ENCODE measurements around the gene HES1. TPM values are rescaled to one million over a fixed set of nuclear protein-coding genes. Genes with fewer than 3 reads are reported as not detected.

Gene HES1
- total and polyA plus RNA-seq, 9 of the 15 experiments (the other 6 are each of a cell fraction or from before 2014, with no cell fraction given) = 3.4 to 37.0 (median 19.3) TPM

DNA sequence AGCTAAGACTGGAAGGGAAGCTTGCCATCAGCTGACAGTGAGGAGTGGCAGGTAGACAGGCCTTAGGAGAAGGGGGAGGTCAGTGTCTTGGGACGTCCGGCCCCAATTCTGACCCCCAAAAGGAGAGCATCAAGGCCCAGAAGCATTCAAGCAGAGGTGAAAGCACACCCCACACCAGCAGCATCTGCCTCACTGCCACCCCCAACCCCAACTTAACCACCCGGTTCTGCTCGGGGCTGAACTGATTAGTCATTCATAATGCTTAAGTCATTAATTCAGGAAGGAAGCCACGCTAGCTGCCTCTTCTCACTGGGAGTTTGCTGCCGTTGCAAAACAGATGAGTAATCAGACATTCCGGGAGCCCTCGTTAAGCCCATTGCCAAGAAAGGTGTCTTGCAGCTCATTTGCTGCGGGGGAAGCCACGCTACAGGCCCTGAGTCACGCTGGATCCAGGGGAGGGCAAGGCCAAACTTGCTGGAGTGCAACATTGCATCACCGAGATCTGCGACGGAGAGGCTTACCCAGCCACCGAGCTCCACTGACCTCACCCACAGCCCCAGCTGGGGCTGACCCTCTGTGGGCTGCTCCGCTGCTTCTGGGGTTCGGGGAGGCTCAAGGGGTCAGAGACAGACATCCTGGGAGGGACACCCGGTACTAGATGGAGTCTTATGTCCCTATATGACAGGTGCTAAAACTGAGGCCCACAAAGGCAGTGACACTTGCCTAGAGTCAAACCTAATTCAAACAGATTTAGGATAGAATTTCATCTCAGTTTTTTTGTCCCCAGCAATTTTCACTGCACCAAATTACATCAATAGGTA, 46.4 kb upstream of the HES1 start (continued):
- TF ChIP-seq, protein P1, sequence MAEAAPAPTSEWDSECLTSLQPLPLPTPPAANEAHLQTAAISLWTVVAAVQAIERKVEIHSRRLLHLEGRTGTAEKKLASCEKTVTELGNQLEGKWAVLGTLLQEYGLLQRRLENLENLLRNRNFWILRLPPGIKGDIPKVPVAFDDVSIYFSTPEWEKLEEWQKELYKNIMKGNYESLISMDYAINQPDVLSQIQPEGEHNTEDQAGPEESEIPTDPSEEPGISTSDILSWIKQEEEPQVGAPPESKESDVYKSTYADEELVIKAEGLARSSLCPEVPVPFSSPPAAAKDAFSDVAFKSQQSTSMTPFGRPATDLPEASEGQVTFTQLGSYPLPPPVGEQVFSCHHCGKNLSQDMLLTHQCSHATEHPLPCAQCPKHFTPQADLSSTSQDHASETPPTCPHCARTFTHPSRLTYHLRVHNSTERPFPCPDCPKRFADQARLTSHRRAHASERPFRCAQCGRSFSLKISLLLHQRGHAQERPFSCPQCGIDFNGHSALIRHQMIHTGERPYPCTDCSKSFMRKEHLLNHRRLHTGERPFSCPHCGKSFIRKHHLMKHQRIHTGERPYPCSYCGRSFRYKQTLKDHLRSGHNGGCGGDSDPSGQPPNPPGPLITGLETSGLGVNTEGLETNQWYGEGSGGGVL (CRISPR knock-in tag; IDR thresholded peaks at IDR 0.05) = no peak
- TF ChIP-seq KLF16 (IDR thresholded peaks at IDR 0.05) (peak; percentile 41; the same call in 1 of the 2 replicates), GTF2F1 (IDR thresholded peaks at IDR 0.05; ENCODE audit: low read depth, low read length) (no peak), SRSF7 (optimal IDR thresholded peaks at IDR 0.05; ENCODE audit: low read depth, low read length) (no peak), MTA3 (IDR thresholded peaks at IDR 0.05; ENCODE audit: borderline replicate concordance) (peak; percentile 90), ZFP36 (IDR thresholded peaks at IDR 0.05; ENCODE audit: low read depth, low read length, partially characterized antibody) (peak; percentile 44), DNMT1 (IDR thresholded peaks at IDR 0.05) (no peak), HNRNPK (IDR thresholded peaks at IDR 0.05; ENCODE audit: low read depth, low read length, poor library complexity, severe bottlenecking) (no peak), GTF2A2 (tag; IDR thresholded peaks at IDR 0.05) (no peak), RBM15 (IDR thresholded peaks at IDR 0.05; ENCODE audit: insufficient read depth, low read length) (no peak), CEBPG (CRISPR knock-in tag; IDR thresholded peaks at IDR 0.05) (peak; percentile 100), CEBPG (tag; conservative IDR thresholded peaks at IDR 0.05 in 1 of 2, IDR thresholded peaks at IDR 0.05 in 1 of 2) (peak; percentile 98 to 100), HDAC6 (IDR thresholded peaks at IDR 0.05; ENCODE audit: low read depth, low read length) (no peak), MIER1 (IDR thresholded peaks at IDR 0.05; ENCODE audit: low read depth) (no peak), TGIF2 (CRISPR knock-in tag; IDR thresholded peaks at IDR 0.05) (no peak), ZNF785 (CRISPR knock-in tag; IDR thresholded peaks at IDR 0.05) (no peak), ZNF134 (CRISPR knock-in tag; conservative IDR thresholded peaks at IDR 0.05) (0 out of 2 replicates have a peak, but pooled peaks have one; percentile 49), POLR3A (IDR thresholded peaks at IDR 0.05; ENCODE audit: borderline replicate concordance, extremely low read depth, insufficient read depth, insufficient read length) (no peak), BMI1 (IDR thresholded peaks at IDR 0.05; ENCODE audit: low read length) (no peak), ZFP30 (CRISPR knock-in tag; IDR thresholded peaks at IDR 0.05; ENCODE audit: borderline replicate concordance) (no peak)
- TF ChIP-seq, protein P2, sequence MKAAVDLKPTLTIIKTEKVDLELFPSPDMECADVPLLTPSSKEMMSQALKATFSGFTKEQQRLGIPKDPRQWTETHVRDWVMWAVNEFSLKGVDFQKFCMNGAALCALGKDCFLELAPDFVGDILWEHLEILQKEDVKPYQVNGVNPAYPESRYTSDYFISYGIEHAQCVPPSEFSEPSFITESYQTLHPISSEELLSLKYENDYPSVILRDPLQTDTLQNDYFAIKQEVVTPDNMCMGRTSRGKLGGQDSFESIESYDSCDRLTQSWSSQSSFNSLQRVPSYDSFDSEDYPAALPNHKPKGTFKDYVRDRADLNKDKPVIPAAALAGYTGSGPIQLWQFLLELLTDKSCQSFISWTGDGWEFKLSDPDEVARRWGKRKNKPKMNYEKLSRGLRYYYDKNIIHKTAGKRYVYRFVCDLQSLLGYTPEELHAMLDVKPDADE (conservative IDR thresholded peaks at IDR 0.05; ENCODE audit: control insufficient read depth, low read depth, low read length) = no peak
- TF ChIP-seq, protein P3, sequence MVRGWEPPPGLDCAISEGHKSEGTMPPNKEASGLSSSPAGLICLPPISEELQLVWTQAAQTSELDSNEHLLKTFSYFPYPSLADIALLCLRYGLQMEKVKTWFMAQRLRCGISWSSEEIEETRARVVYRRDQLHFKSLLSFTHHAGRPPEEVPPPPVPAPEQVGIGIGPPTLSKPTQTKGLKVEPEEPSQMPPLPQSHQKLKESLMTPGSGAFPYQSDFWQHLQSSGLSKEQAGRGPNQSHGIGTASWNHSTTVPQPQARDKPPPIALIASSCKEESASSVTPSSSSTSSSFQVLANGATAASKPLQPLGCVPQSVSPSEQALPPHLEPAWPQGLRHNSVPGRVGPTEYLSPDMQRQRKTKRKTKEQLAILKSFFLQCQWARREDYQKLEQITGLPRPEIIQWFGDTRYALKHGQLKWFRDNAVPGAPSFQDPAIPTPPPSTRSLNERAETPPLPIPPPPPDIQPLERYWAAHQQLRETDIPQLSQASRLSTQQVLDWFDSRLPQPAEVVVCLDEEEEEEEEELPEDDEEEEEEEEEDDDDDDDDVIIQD (CRISPR knock-in tag; IDR thresholded peaks at IDR 0.05) = 0 out of 2 replicates have a peak, but pooled peaks have one; percentile 63
- TF ChIP-seq, protein P4, sequence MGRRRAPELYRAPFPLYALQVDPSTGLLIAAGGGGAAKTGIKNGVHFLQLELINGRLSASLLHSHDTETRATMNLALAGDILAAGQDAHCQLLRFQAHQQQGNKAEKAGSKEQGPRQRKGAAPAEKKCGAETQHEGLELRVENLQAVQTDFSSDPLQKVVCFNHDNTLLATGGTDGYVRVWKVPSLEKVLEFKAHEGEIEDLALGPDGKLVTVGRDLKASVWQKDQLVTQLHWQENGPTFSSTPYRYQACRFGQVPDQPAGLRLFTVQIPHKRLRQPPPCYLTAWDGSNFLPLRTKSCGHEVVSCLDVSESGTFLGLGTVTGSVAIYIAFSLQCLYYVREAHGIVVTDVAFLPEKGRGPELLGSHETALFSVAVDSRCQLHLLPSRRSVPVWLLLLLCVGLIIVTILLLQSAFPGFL (CRISPR knock-in tag; IDR thresholded peaks at IDR 0.05) = no peak
